ENCODE measurements around the gene PPARG. TPM values are rescaled to one million over a fixed set of nuclear protein-coding genes. Genes with fewer than 3 reads are reported as not detected.

Gene PPARG
- total and polyA plus RNA-seq, 12 donors = 3.1 to 21.9 (median 6.8) TPM

- intact Hi-C loops (cut with DNase I) = no loop called here
- Histone ChIP-seq H3K27me3 (no peaks in the 10 kb centered on the region), H3K36me3 (replicated peaks in 1 of 2) (no peaks in the 10 kb centered on the region), H3K4me1 (replicated peaks in 1 of 2) (no peaks in the 10 kb centered on the region), H3K4me3 (no peak overlapping the region), H3K27ac (no peak overlapping the region), H3K9me3 (replicated peaks in 1 of 3) (no peaks in the 10 kb centered on the region)
- 86 to 89% (median 88%) methylated on average over 8 of the region's 8 CpGs for WGBS, 4 donors
- no peak for TF ChIP-seq POLR2A (IDR thresholded peaks at IDR 0.05)
- no peak for TF ChIP-seq CTCF (IDR thresholded peaks at IDR 0.05)
- no peak for DNase-seq
These were observed 127.9 kb downstream of the PPARG start for GRCh38 chr3:12416731-12417130.

DNA sequence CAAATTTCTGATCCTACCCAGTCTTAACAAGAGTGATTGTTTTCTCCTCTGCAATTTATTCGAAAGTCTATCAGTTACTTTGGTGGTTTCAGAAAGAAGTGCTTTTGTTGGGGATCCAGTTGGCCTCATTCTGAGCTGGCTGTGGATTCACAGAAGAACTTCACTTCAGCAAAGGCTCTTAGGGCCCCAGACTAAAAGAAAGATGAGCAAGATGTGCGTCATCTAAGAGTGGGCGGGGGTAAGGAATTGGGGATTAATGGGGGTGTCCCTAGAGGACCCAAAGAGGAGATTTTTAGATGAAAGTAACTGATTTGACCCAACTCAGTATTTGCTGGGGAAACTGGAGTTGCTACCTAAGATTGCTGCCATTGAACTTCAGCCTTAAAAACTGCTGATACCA is 131.5 kb downstream of the PPARG start:
- DNase-seq = no peak
- intact Hi-C loops (cut with DNase I) = no loop called here
- WGBS, 4 donors = 79 to 95% (median 85%) methylated on average over 3 of the region's 3 CpGs
- Histone ChIP-seq H3K27me3 (no peaks in the 10 kb centered on the region), H3K36me3 (replicated peaks in 1 of 2) (no peaks in the 10 kb centered on the region), H3K9me3 (replicated peaks in 1 of 3) (no peaks in the 10 kb centered on the region), H3K27ac (no peak overlapping the region), H3K4me3 (no peak overlapping the region), H3K4me1 (replicated peaks in 1 of 2) (peaks cover 0 to 8% of the 10 kb centered on the region in 2 donors)
- no peak for TF ChIP-seq CTCF (IDR thresholded peaks at IDR 0.05)
- no peak for TF ChIP-seq POLR2A (IDR thresholded peaks at IDR 0.05)

- WGBS, 4 donors = 82 to 95% (median 91%) methylated on average over 5 of the region's 5 CpGs
- TF ChIP-seq CTCF (IDR thresholded peaks at IDR 0.05) = no peak
- no peak for TF ChIP-seq POLR2A (IDR thresholded peaks at IDR 0.05)
- H3K4me3 ChIP-seq = no peak overlapping the region
- no peak for DNase-seq
- no peaks in the 10 kb centered on the region for H3K27me3 ChIP-seq
- H3K36me3 ChIP-seq (replicated peaks in 1 of 2) = no peaks in the 10 kb centered on the region
- H3K9me3 ChIP-seq (replicated peaks in 1 of 3) = no peaks in the 10 kb centered on the region
- peaks cover 0 to 8% of the 10 kb centered on the region in 2 donors for H3K4me1 ChIP-seq (replicated peaks in 1 of 2)
- intact Hi-C loops (cut with DNase I) = no loop called here
- H3K27ac ChIP-seq = no peak overlapping the region
These were observed 132.3 kb downstream of the PPARG start for GRCh38 chr3:12421132-12421531.

GRCh38 chr3:12423131-12423530 is 134.3 kb downstream of the PPARG start:
- H3K4me3 ChIP-seq = no peak overlapping the region
- H3K36me3 ChIP-seq (replicated peaks in 1 of 2) = no peaks in the 10 kb centered on the region
- H3K9me3 ChIP-seq (replicated peaks in 1 of 3) = no peaks in the 10 kb centered on the region
- WGBS, 4 donors = 60 to 74% (median 71%) methylated on average over 4 of the region's 4 CpGs
- no peaks in the 10 kb centered on the region for H3K27me3 ChIP-seq
- TF ChIP-seq POLR2A (IDR thresholded peaks at IDR 0.05) (no peak), CTCF (IDR thresholded peaks at IDR 0.05) (no peak)
- peak overlapping the region in 1 of 5 donors; percentile 23 for H3K27ac ChIP-seq
- peaks cover 0 to 13% of the 10 kb centered on the region in 2 donors for H3K4me1 ChIP-seq (replicated peaks in 1 of 2)
- no peak for DNase-seq
- intact Hi-C loops (cut with DNase I) = no loop called here
